ENCODE results near the gene SORCS1. TPM values are rescaled to one million over a fixed set of nuclear protein-coding genes. Genes with fewer than 3 reads are reported as not detected.

The SORCS1 gene
- total RNA-seq, 1 experiment from 2014 or later = 1.7 TPM

GRCh38 chr10:106997721-106998120 lies 166.8 kb downstream of the SORCS1 start:
- no peak overlapping the region for H2AK5ac ChIP-seq (ENCODE audit: insufficient read length, low read length)
- no peak overlapping the region for H3K27ac ChIP-seq (ENCODE audit: insufficient read length, low read depth, low read length)
- no peak overlapping the region for H2BK5ac ChIP-seq (ENCODE audit: insufficient read length, low read length)
- H3K79me2 ChIP-seq (ENCODE audit: insufficient read depth, low read length) = no peaks in the 10 kb centered on the region
- no peak overlapping the region for H3K4me2 ChIP-seq (ENCODE audit: insufficient read depth, insufficient read length, low read length)
- no peak for TF ChIP-seq CTCF (conservative IDR thresholded peaks at IDR 0.05)
- H3K9ac ChIP-seq (ENCODE audit: extremely low read depth, insufficient read length, low read length) = no peak overlapping the region
- H3K4ac ChIP-seq (ENCODE audit: low read depth, low read length) = no peak overlapping the region
- no peaks in the 10 kb centered on the region for H3K9me3 ChIP-seq (ENCODE audit: control insufficient read depth, low read depth, low read length)
- no peak overlapping the region for H4K8ac ChIP-seq (replicated peaks; ENCODE audit: insufficient read length, low read depth, low read length)
- H4K20me1 ChIP-seq (ENCODE audit: control insufficient read depth, insufficient read depth, insufficient read length) = no peaks in the 10 kb centered on the region
- H3K79me1 ChIP-seq (ENCODE audit: insufficient read depth, low read depth, low read length, poor library complexity, severe bottlenecking) = no peaks in the 10 kb centered on the region
- no peaks in the 10 kb centered on the region for H3K4me1 ChIP-seq (ENCODE audit: insufficient read depth, low read length)
- no peak overlapping the region for H3T11ph ChIP-seq (ENCODE audit: low read length)
- Mint-ChIP-seq H3K4me1 (no peaks in the 10 kb centered on the region), H3K36me3 (ENCODE audit: insufficient read depth in 1 of 3, low read depth in 3 of 3) (0 out of 7 replicates have a peak, but pooled peaks cover 0 to 5% (median 0%) of the 10 kb centered on the region in 3 experiments), H3K27ac (no peak overlapping the region), H3K27me3 (ENCODE audit: low read depth) (no peaks in the 10 kb centered on the region), H3K4me3 (no peak overlapping the region), H3K9me3 (no peaks in the 10 kb centered on the region; a peak in 1 of 5 replicates)
- no peaks in the 10 kb centered on the region for H3K27me3 ChIP-seq (ENCODE audit: insufficient read depth, low read length)
- no peak overlapping the region for H2BK20ac ChIP-seq (ENCODE audit: low read depth, low read length, poor library complexity, severe bottlenecking)
- no peaks in the 10 kb centered on the region for H3K23me2 ChIP-seq (ENCODE audit: insufficient read length, low read depth, low read length, poor library complexity, severe bottlenecking)
- no CpG with 5 or more reads among the region's 4 CpGs for WGBS (ENCODE audit: extremely low coverage, insufficient read length, low lambda C conversion rate)
- no peak overlapping the region for H2BK15ac ChIP-seq (ENCODE audit: low read depth, low read length)
- no peak overlapping the region for H2BK120ac ChIP-seq (ENCODE audit: low read depth, low read length, poor library complexity, severe bottlenecking)
- H3K14ac ChIP-seq (ENCODE audit: insufficient read depth, low read length) = no peak overlapping the region
- H2BK12ac ChIP-seq (ENCODE audit: insufficient read length, low read depth, low read length) = no peak overlapping the region
- DNase-seq = no peak
- no peak overlapping the region for H4K91ac ChIP-seq (ENCODE audit: insufficient read length, low read depth, low read length)
- H2AFZ ChIP-seq (ENCODE audit: low read length) = no peak overlapping the region
- no peak overlapping the region for H3K56ac ChIP-seq (ENCODE audit: insufficient read length, low read depth, low read length)
- H3K18ac ChIP-seq (ENCODE audit: insufficient read length, low read depth, low read length) = no peak overlapping the region
- H4K5ac ChIP-seq (ENCODE audit: insufficient read length, low read depth, low read length) = no peak overlapping the region
- H3K23ac ChIP-seq (ENCODE audit: insufficient read length, low read depth, low read length) = no peak overlapping the region

Data from H9 (cell line).